Neural cell (in vitro differentiated cells): Measurements from ENCODE around the gene SPRR3. TPM values are rescaled to one million over a fixed set of nuclear protein-coding genes. Genes with fewer than 3 reads are reported as not detected.

ENCODE experiments used
- H2AFZ ChIP-seq: fragments of 200-600, 300-800 bp; sonication (generic), shearing (Covaris generic); 2 replicates; pipeline ENCODE4 v1.6.0; 2014; ENCODE audit warnings: low read depth, mild to moderate bottlenecking, antibody characterized with exemption, low read length, moderate library complexity
- H3F3A ChIP-seq: fragments of 200-600 bp; shearing (Covaris generic); 2 replicates; pipeline ENCODE4 v1.6.1; 2016; ENCODE audit warnings: mild to moderate bottlenecking, moderate library complexity, mixed read lengths, antibody characterized with exemption, low read length; ENCODE audit not compliant: insufficient read depth, poor library complexity, severe bottlenecking
- H3K27ac ChIP-seq: fragments of 200-600, 300-800 bp; sonication (generic), shearing (Covaris generic); 2 replicates; pipeline ENCODE4 v1.5.1; 2014; ENCODE audit warnings: mild to moderate bottlenecking, low read length, moderate library complexity
- H3K27me3 ChIP-seq: fragments of 300-800, 200-600 bp; sonication (generic), shearing (Covaris generic); 2 replicates; pipeline ENCODE4 v1.6.0; 2014; ENCODE audit warnings: mild to moderate bottlenecking, low read depth, low read length, moderate library complexity; ENCODE audit not compliant: insufficient read depth
- H3K36me3 ChIP-seq: fragments of 300-800, 200-600 bp; sonication (generic), shearing (Covaris generic); 2 replicates; pipeline ENCODE4 v1.5.1; 2014; ENCODE audit warnings: mild to moderate bottlenecking, antibody characterized with exemption, low read length, moderate library complexity; ENCODE audit not compliant: insufficient read depth
- H3K4me2 ChIP-seq: fragments of 300-800, 200-600 bp; sonication (generic), shearing (Covaris generic); 2 replicates; pipeline ENCODE4 v1.6.0; 2014; ENCODE audit warnings: mild to moderate bottlenecking, low read length
- H3K4me3 ChIP-seq: fragments of 300-800, 200-600 bp; sonication (generic), shearing (Covaris generic); 2 replicates; pipeline ENCODE4 v1.5.1; 2014; ENCODE audit warnings: mild to moderate bottlenecking, low read length, moderate library complexity
- H3K79me2 ChIP-seq: fragments of 200-600 bp; shearing (Covaris generic); replicated peaks from 2 replicates; pipeline ENCODE4 v1.6.0; 2014; ENCODE audit warnings: mild to moderate bottlenecking, low read length, moderate library complexity; ENCODE audit not compliant: insufficient read depth
- H3K9ac ChIP-seq: fragments of 300-800, 200-600 bp; sonication (generic), shearing (Covaris generic); 2 replicates; pipeline ENCODE4 v1.6.1; 2016; ENCODE audit warnings: mild to moderate bottlenecking, low read length, mixed read lengths
- H3K9me2 ChIP-seq: fragments of 200-600 bp; shearing (Covaris generic); 2 replicates; pipeline ENCODE4 v1.6.1; 2016; ENCODE audit warnings: mild to moderate bottlenecking, low read length, mixed read lengths; ENCODE audit not compliant: insufficient read depth
- H3K9me3 ChIP-seq: fragments of 200-600, 300-800 bp; sonication (generic), shearing (Covaris generic); 2 replicates; pipeline ENCODE4 v1.6.1; 2016; ENCODE audit warnings: mild to moderate bottlenecking, mixed run types, low read length, moderate library complexity, mixed read lengths
- H4K20me1 ChIP-seq: fragments of 200-600 bp; shearing (Covaris generic); 2 replicates; pipeline ENCODE4 v1.6.1; 2016; ENCODE audit warnings: mild to moderate bottlenecking, mixed run types; ENCODE audit not compliant: insufficient read depth
- EP300 ChIP-seq: fragments of 450-650 bp; conservative IDR thresholded peaks from 2 replicates; pipeline ENCODE4 v1.6.1; 2014; ENCODE audit warnings: antibody characterized with exemption, mild to moderate bottlenecking, moderate library complexity; ENCODE audit not compliant: poor library complexity, severe bottlenecking
- EZH2 ChIP-seq: fragments of 200-600, 300-800 bp; shearing (Covaris generic), sonication (generic); IDR thresholded peaks from 2 replicates; pipeline ENCODE4 v1.6.1; 2014; ENCODE audit warnings: antibody characterized with exemption, low read length, borderline replicate concordance, mild to moderate bottlenecking; ENCODE audit not compliant: insufficient read depth, poor library complexity, severe bottlenecking
- MXI1 ChIP-seq: fragments of 450-650 bp; conservative IDR thresholded peaks from 2 replicates; pipeline ENCODE4 v1.6.1; 2014; ENCODE audit warnings: antibody characterized with exemption, mild to moderate bottlenecking; ENCODE audit not compliant: poor library complexity, severe bottlenecking
- POLR2AphosphoS5 ChIP-seq: IDR thresholded peaks from 2 replicates; pipeline ENCODE4 v1.6.1; 2012
- RAD21 ChIP-seq: fragments of 450-650 bp; conservative IDR thresholded peaks from 2 replicates; pipeline ENCODE4 v1.6.1; 2014; ENCODE audit warnings: antibody characterized with exemption, mild to moderate bottlenecking, moderate library complexity
- SMC3 ChIP-seq: fragments of 450-650 bp; conservative IDR thresholded peaks from 2 replicates; pipeline ENCODE4 v1.6.1; 2014; ENCODE audit warnings: antibody characterized with exemption, mild to moderate bottlenecking, moderate library complexity; ENCODE audit not compliant: poor library complexity
- TAF1 ChIP-seq: IDR thresholded peaks from 2 replicates; pipeline ENCODE4 v1.6.1; 2012; ENCODE audit warnings: low read depth
- polyA plus RNA-seq: library from polyadenylated mRNA; depleted of rRNA; stranded (reverse); fragments of >200 nt; gene quantifications from 2 replicates; pipeline ENCODE4 v1.2.3, GENCODE V29; 2014
- TF ChIP-seq, protein P1 (sequence below): IDR thresholded peaks from 2 replicates; pipeline ENCODE4 v1.6.1; 2012; ENCODE audit warnings: borderline replicate concordance
- TF ChIP-seq, protein P2 (sequence below): fragments of 450-650 bp; IDR thresholded peaks from 2 replicates; pipeline ENCODE4 v1.5.1; 2014; ENCODE audit warnings: antibody characterized with exemption, mild to moderate bottlenecking, moderate library complexity; ENCODE audit not compliant: poor library complexity, severe bottlenecking

Gene SPRR3
- polyA plus RNA-seq, 1 donor from 2014 or later: not detected

DNA sequence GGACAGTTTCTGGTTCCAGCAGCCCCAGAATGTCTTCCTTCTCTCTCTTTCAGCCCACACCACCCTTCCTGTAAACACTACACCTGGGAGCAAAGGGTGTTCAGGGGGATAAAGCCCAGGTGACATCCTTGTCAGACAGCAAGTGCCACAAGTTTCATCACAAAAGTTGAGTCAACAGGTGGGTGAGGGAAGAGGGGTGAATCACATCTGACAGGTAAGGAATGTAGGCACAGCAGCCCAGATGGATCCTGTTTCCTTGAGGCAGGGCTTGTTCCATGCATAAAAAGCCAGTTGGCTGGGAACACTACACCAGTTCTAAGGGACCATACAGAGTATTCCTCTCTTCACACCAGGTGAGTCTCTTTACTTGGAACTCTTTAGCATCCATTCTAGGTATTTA, 29.3 kb downstream of the SPRR3 start, which contains the start of gene SPRR1B:
Gene SPRR1B, plus strand, starts transcription at position 309 of the 400 bp plus-strand sequence. CDS start 1,143 bp downstream, outside the sequence.
- H3K27ac ChIP-seq: no peak within 1 kb of the TSS
- no peaks in the 10 kb centered on the region for H3K9me3 ChIP-seq
- H4K20me1 ChIP-seq: no peaks in the 10 kb centered on the region
- no peaks in the 10 kb centered on the region for H3K27me3 ChIP-seq
- H3K36me3 ChIP-seq: no peaks in the 10 kb centered on the region
- H3K9me2 ChIP-seq: no peaks in the 10 kb centered on the region
- no peak within 1 kb of the TSS for H2AFZ ChIP-seq
- H3K79me2 ChIP-seq: no peaks in the 10 kb centered on the region
- H3K4me2 ChIP-seq: no peak within 1 kb of the TSS
- no peaks in the 10 kb centered on the region for H3F3A ChIP-seq
- TF ChIP-seq MXI1: no peak
- no peak for TF ChIP-seq TAF1
- no peak for TF ChIP-seq RAD21
- no peak for TF ChIP-seq EP300
- TF ChIP-seq EZH2: no peak
- TF ChIP-seq SMC3: no peak
- TF ChIP-seq, protein P1, sequence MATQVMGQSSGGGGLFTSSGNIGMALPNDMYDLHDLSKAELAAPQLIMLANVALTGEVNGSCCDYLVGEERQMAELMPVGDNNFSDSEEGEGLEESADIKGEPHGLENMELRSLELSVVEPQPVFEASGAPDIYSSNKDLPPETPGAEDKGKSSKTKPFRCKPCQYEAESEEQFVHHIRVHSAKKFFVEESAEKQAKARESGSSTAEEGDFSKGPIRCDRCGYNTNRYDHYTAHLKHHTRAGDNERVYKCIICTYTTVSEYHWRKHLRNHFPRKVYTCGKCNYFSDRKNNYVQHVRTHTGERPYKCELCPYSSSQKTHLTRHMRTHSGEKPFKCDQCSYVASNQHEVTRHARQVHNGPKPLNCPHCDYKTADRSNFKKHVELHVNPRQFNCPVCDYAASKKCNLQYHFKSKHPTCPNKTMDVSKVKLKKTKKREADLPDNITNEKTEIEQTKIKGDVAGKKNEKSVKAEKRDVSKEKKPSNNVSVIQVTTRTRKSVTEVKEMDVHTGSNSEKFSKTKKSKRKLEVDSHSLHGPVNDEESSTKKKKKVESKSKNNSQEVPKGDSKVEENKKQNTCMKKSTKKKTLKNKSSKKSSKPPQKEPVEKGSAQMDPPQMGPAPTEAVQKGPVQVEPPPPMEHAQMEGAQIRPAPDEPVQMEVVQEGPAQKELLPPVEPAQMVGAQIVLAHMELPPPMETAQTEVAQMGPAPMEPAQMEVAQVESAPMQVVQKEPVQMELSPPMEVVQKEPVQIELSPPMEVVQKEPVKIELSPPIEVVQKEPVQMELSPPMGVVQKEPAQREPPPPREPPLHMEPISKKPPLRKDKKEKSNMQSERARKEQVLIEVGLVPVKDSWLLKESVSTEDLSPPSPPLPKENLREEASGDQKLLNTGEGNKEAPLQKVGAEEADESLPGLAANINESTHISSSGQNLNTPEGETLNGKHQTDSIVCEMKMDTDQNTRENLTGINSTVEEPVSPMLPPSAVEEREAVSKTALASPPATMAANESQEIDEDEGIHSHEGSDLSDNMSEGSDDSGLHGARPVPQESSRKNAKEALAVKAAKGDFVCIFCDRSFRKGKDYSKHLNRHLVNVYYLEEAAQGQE: no peak
- TF ChIP-seq, protein P2, sequence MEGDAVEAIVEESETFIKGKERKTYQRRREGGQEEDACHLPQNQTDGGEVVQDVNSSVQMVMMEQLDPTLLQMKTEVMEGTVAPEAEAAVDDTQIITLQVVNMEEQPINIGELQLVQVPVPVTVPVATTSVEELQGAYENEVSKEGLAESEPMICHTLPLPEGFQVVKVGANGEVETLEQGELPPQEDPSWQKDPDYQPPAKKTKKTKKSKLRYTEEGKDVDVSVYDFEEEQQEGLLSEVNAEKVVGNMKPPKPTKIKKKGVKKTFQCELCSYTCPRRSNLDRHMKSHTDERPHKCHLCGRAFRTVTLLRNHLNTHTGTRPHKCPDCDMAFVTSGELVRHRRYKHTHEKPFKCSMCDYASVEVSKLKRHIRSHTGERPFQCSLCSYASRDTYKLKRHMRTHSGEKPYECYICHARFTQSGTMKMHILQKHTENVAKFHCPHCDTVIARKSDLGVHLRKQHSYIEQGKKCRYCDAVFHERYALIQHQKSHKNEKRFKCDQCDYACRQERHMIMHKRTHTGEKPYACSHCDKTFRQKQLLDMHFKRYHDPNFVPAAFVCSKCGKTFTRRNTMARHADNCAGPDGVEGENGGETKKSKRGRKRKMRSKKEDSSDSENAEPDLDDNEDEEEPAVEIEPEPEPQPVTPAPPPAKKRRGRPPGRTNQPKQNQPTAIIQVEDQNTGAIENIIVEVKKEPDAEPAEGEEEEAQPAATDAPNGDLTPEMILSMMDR: no peak
- TF ChIP-seq POLR2AphosphoS5: no peak
- no peak within 1 kb of the TSS for H3K4me3 ChIP-seq
- no peak within 1 kb of the TSS for H3K9ac ChIP-seq

DNA sequence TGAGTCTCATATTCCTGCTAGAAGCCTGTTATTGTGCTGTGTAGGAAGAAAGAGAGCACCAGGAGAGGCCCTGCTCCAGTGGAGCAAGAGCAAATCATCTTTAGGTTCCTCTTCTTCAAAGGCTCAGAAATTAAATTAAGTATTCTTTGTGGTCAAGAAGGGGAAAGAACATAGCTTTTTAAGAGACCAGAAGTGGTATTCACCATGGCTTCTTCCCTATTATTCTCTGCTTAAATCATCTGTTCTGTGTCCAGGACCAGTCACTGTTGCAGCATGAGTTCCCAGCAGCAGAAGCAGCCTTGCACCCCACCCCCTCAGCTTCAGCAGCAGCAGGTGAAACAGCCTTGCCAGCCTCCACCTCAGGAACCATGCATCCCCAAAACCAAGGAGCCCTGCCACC, 30.5 kb downstream of the SPRR3 start:
- Histone ChIP-seq H3K9me3 (no peaks in the 10 kb centered on the region), H3K27ac (no peak overlapping the region), H3K36me3 (no peaks in the 10 kb centered on the region)

More for the DNA sequence above, 30.5 kb downstream of the SPRR3 start:
- Histone ChIP-seq H3K9ac (no peak overlapping the region), H3K79me2 (no peaks in the 10 kb centered on the region), H3F3A (no peaks in the 10 kb centered on the region), H4K20me1 (no peaks in the 10 kb centered on the region), H3K27me3 (no peaks in the 10 kb centered on the region), H3K4me3 (no peak overlapping the region), H3K9me2 (no peaks in the 10 kb centered on the region), H2AFZ (no peak overlapping the region), H3K4me2 (no peak overlapping the region)
- TF ChIP-seq TAF1 (no peak), SMC3 (no peak), POLR2AphosphoS5 (no peak), RAD21 (no peak), EZH2 (no peak), MXI1 (no peak), EP300 (no peak)
- TF ChIP-seq, protein P2: no peak
- TF ChIP-seq, protein P1: no peak
